Heart left ventricle (tissue), 16 donors: ENCODE data around the gene ZNF546. TPM values are rescaled to one million over a fixed set of nuclear protein-coding genes. Genes with fewer than 3 reads are reported as not detected.
A peak's percentile ranks its signal among the peaks of the same experiment; 100 is the strongest.

ENCODE experiments used
- ATAC-seq, 4 donors: fragments of 200-7000 bp; cut with Tn5 transposase; one replicate each; pipeline ENCODE4 v1.9.1; 2020 to 2022; ENCODE audit warnings: moderate library complexity in 4 of 4, mild to moderate bottlenecking in 3 of 4, moderate number of reproducible peaks in 1 of 4
- DNase-seq, 5 donors: peaks; one replicate each; pipeline ENCODE4 v3.0.0-alpha.2; 2020
- H3K27ac ChIP-seq, 12 donors: fragments of 200-600 bp; sonication (generic) in 4 of 12; one replicate each; pipeline versions ENCODE4 v1.5.0 to v1.8.0; 2016 to 2022; ENCODE audit warnings: mild to moderate bottlenecking in 2 of 12
- H3K27me3 ChIP-seq, 9 donors: fragments of 200-600 bp; sonication (generic) in 2 of 9; one replicate each; pipeline versions ENCODE4 v1.5.1 to v1.8.0; 2016 to 2022; ENCODE audit warnings: mild to moderate bottlenecking in 3 of 9
- H3K36me3 ChIP-seq, 9 donors: fragments of 200-600 bp; sonication (generic) in 2 of 9; one replicate each; pipeline versions ENCODE4 v1.5.0 to v1.8.0; 2018 to 2022; ENCODE audit warnings: mild to moderate bottlenecking in 2 of 9
- H3K4me1 ChIP-seq, 12 donors: fragments of 200-600 bp; sonication (generic) in 4 of 12; one replicate each; pipeline versions ENCODE4 v1.5.0 to v1.8.0; 2016 to 2022; ENCODE audit warnings: mild to moderate bottlenecking in 3 of 12
- H3K4me3 ChIP-seq, 12 donors: fragments of 200-600 bp; sonication (generic) in 4 of 12; one replicate each; pipeline versions ENCODE4 v1.5.0 to v1.8.0; 2017 to 2022; ENCODE audit warnings: mild to moderate bottlenecking in 9 of 12, moderate library complexity in 4 of 12
- H3K9me3 ChIP-seq, 12 donors: fragments of 200-600 bp; sonication (generic) in 4 of 12; one replicate each; pipeline versions ENCODE4 v1.5.0 to v1.8.0; 2016 to 2022; ENCODE audit warnings: mild to moderate bottlenecking in 1 of 12
- CTCF ChIP-seq, 12 donors: fragments of 200-600 bp; sonication (generic) in 4 of 12; IDR thresholded peaks; one replicate each; pipeline versions ENCODE4 v1.5.0 to v1.8.0; 2018 to 2022; ENCODE audit warnings: antibody characterized with exemption in 12 of 12, mild to moderate bottlenecking in 5 of 12
- POLR2A ChIP-seq, 2 donors: fragments of 450-650 bp; IDR thresholded peaks; one replicate each; pipeline ENCODE4 v1.6.1; 2017; ENCODE audit warnings: antibody characterized with exemption in 2 of 2, mild to moderate bottlenecking in 2 of 2, moderate library complexity in 2 of 2
- WGBS, 4 donors: extraction: QIAGEN DNeasy Blood & Tissue Kit in 2 of 4; methylation state at CpG; one replicate each; pipeline versions ENCODE4 v1.1.5 to v1.1.7; 2013 to 2018; 5-methylcytosine and 5-hydroxymethylcytosine counted together
- intact Hi-C, 10 donors: fragments of 100-400 bp; cut with DNase I; formaldehyde crosslinking; loops; one replicate each; pipeline versions ENCODE4 v1.11.1 to v1.14.2; 2022
- polyA plus RNA-seq, 2 donors: library from polyadenylated mRNA; stranded (reverse); fragments of 200-250 nt; gene quantifications; one replicate each; pipeline ENCODE4 v1.2.3, GENCODE V29; 2013
- total RNA-seq, 9 donors: library from RNA; depleted of rRNA in 2 of 9; stranded (reverse); fragments of >200 nt in 2 of 9; fragmentation: NEBNext Ultra II Directional in 3 of 9; extraction: Animal tissue kit (Norgen Biotek cat#: 25700) in 3 of 9; gene quantifications; one replicate each; pipeline versions ENCODE4 v1.1.0 to v1.2.4, GENCODE V29; 2016 to 2023
- donor health status: ischemic (EF 13 %, LVEDD 7.1; RV severe dilation, severe dysfunction).
- donor health status: healthy with polysubstance abuse.
- donor health status: DM: no; HTN: yes; CAD: no.
- donor health status: DM: no; HTN: no; CAD: no.
- donor health status: ischemic (EF 25% LVEDD 6.9; RV normal size, moderate dysfunction).
- donor health status: ischemic (EF 25% LVEDD 5.7; RV mildly dilated, moderate dysfunction).
- donor health status: healthy.
- donor health status: DM: yes; HTN: yes; CAD: no.
- donor health status: ischemic (EF 35%, LVEDD 5.7; RV mildly dilated, moderate dysfunction).
- donor health status: nonischemic (EF 11% LVEDD 7.7; RV severe dilation, severe dysfunction).
- donor health status: DM: yes; HTN: yes; CAD: no.
- donor health status: PGD.
- donor health status: ischemic (EF 29% LVEDD 5.4; RV normal size, mild dysfunction).
- donor health status: nonischemic (EF 23%, LVEDD 6.1; RV moderate dilation, normal function).

Gene ZNF546
- total and polyA plus RNA-seq, 11 donors = 1.4 to 14.4 (median 7.8) TPM

- Histone ChIP-seq H3K9me3 (no peaks in the 10 kb centered on the region), H3K27ac (peak overlapping the region; percentile 37 to 95 (median 90)), H3K4me1 (peaks cover 0 to 32% (median 13%) of the 10 kb centered on the region in 12 donors), H3K4me3 (peak overlapping the region; percentile 67 to 93 (median 85)), H3K27me3 (no peaks in the 10 kb centered on the region), H3K36me3 (peaks cover 0 to 45% (median 43%) of the 10 kb centered on the region in 9 donors)
- TF ChIP-seq CTCF (IDR thresholded peaks at IDR 0.05) (no peak), POLR2A (IDR thresholded peaks at IDR 0.05) (no peak)
- no peak for ATAC-seq
- WGBS, 4 donors = 1 to 2% (median 2%) methylated on average over 21 of the region's 21 CpGs
- peak in 1 of 5 donors; percentile 33 for DNase-seq
- intact Hi-C loops = loop anchor here in 6 of 10 donors (2.0 to 10.0 kb wide), 6 partner anchors 25 to 179 kb away; partner anchors contain the start of genes ZNF546 (in 3 of the 6), FBL (in 2 of the 6) and ZNF780A (in 1 of the 6)
Observed at GRCh38 chr19:39971380-39972035, 25.4 kb upstream of the ZNF546 start.

DNA sequence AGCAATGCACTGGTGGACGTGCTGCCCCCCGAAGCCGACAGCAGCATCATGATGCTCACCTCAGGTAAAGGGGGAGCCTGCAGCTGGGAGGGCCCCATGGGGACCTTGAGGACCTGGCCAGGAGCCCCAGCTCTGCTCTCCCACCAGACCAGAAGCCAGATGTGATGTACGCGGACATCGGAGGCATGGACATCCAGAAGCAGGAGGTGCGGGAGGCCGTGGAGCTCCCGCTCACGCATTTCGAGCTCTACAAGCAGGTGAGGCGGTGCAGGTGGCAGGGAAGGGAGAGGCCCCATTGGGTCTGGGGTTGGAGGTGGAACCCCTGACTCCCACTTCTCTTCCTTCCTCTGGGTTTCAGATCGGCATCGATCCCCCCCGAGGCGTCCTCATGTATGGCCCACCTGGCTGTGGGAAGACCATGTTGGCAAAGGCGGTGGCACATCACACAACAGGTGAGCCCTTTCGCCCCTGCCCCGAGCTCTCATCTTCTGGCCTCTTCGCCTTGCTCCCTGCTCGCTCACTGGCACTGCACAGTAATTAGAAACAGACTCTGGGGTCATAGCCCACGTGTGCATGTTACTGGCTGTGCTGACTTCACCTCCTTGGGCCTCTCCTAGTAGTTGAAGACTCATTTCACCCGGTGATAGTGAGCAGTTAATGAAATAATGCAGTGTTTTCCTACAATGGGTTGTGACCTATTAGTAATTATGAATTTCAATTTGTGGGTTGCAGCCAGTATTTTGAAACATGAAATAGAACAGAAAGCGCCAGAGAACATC, 22.3 kb upstream of the ZNF546 start:
- Histone ChIP-seq H3K9me3 (no peaks in the 10 kb centered on the region), H3K27me3 (no peaks in the 10 kb centered on the region), H3K27ac (no peak overlapping the region), H3K4me1 (peaks cover 0 to 26% (median 12%) of the 10 kb centered on the region in 12 donors), H3K36me3 (peaks cover 0 to 76% (median 73%) of the 10 kb centered on the region in 9 donors), H3K4me3 (no peak overlapping the region)
- no peak for TF ChIP-seq CTCF (IDR thresholded peaks at IDR 0.05)
- no peak for TF ChIP-seq POLR2A (IDR thresholded peaks at IDR 0.05)
- WGBS, 4 donors = 90 to 96% (median 95%) methylated on average over 19 to 24 of the region's 24 CpGs
- DNase-seq (no peak), ATAC-seq (no peak)
- intact Hi-C loops = loop anchor here in 3 of 10 donors (5.0 to 10.0 kb wide), 3 partner anchors 127 to 180 kb away; partner anchors contain the start of gene FBL (in 2 of the 3)

- DNase-seq (no peak), ATAC-seq (no peak)
- Histone ChIP-seq H3K36me3 (peaks cover 0 to 59% (median 56%) of the 10 kb centered on the region in 9 donors), H3K27ac (no peak overlapping the region), H3K9me3 (peaks cover 0 to 48% (median 18%) of the 10 kb centered on the region in 12 donors), H3K4me1 (peaks cover 0 to 6% (median 0%) of the 10 kb centered on the region in 12 donors), H3K27me3 (no peaks in the 10 kb centered on the region), H3K4me3 (no peak overlapping the region)
- WGBS, 4 donors = 98 to 100% (median 100%) methylated on average over 1 of the region's 1 CpG
- intact Hi-C loops = no loop called here
- TF ChIP-seq CTCF (IDR thresholded peaks at IDR 0.05) = no peak
- TF ChIP-seq POLR2A (IDR thresholded peaks at IDR 0.05) = no peak
Observed at GRCh38 chr19:39982883-39983282, 14.0 kb upstream of the ZNF546 start.
